SW480 (cell line): ENCODE measurements around the gene HGF.
A peak's percentile ranks its signal among the peaks of the same experiment; 100 is the strongest.

Experiments
- DNase-seq: peaks from one replicate; pipeline ENCODE4 v3.0.0-alpha.2; 2016; ENCODE audit warnings: low spot score

HGF gene

GRCh38 chr7:81719865-81720264 lies 50.0 kb downstream of the HGF start:
- DNase-seq: no peak

GRCh38 chr7:81715984-81716588 lies 53.8 kb downstream of the HGF start:
- peak; percentile 64 for DNase-seq

GRCh38 chr7:81714306-81714705 lies 55.5 kb downstream of the HGF start:
- DNase-seq: no peak

GRCh38 chr7:81710751-81711150 lies 59.1 kb downstream of the HGF start:
- DNase-seq: no peak

- DNase-seq: no peak
Observed at GRCh38 chr7:81709836-81710235, 60.0 kb downstream of the HGF start.

- DNase-seq: peak; percentile 19
Observed at GRCh38 chr7:81707966-81708365, 61.9 kb downstream of the HGF start.

- no peak for DNase-seq
Observed at GRCh38 chr7:81707196-81707595, 62.7 kb downstream of the HGF start.

GRCh38 chr7:81705206-81705605 lies 64.6 kb downstream of the HGF start:
- DNase-seq: no peak

- peak; percentile 57 for DNase-seq
Observed at GRCh38 chr7:81704595-81704994, 65.3 kb downstream of the HGF start.

GRCh38 chr7:81698965-81699364 lies 70.9 kb downstream of the HGF start:
- no peak for DNase-seq

GRCh38 chr7:81694711-81695110 lies 75.1 kb downstream of the HGF start:
- no peak for DNase-seq

GRCh38 chr7:81693894-81694293 lies 76.0 kb downstream of the HGF start:
- no peak for DNase-seq

GRCh38 chr7:81693080-81693479 lies 76.8 kb downstream of the HGF start:
- no peak for DNase-seq

GRCh38 chr7:81692146-81692905 lies 77.5 kb downstream of the HGF start:
- no peak for DNase-seq

GRCh38 chr7:81691199-81691821 lies 78.5 kb downstream of the HGF start:
- no peak for DNase-seq

GRCh38 chr7:81690688-81691087 lies 79.2 kb downstream of the HGF start:
- no peak for DNase-seq

- no peak for DNase-seq
Observed at GRCh38 chr7:81690251-81690650, 79.6 kb downstream of the HGF start.

- DNase-seq: no peak
Observed at GRCh38 chr7:81688622-81689411, 81.0 kb downstream of the HGF start.

- no peak for DNase-seq
Observed at GRCh38 chr7:81687062-81687461, 82.8 kb downstream of the HGF start.

GRCh38 chr7:81685270-81685868 lies 84.5 kb downstream of the HGF start:
- DNase-seq: no peak

GRCh38 chr7:81684514-81685269 lies 85.2 kb downstream of the HGF start:
- DNase-seq: peak; percentile 97
